PC-3 (cell line): ENCODE measurements around the gene SYNJ2.

Experiments used
- EZH2 ChIP-seq: fragments of 300-600 bp; sonication (generic); IDR thresholded peaks from one replicate; pipeline ENCODE4 v1.6.1; 2017; ENCODE audit warnings: antibody characterized with exemption, mild to moderate bottlenecking, low read length; ENCODE audit not compliant: unreplicated experiment
- TF ChIP-seq, protein P1 (sequence below): fragments of 300-600 bp; sonication (generic); conservative IDR thresholded peaks from 2 replicates; pipeline ENCODE4 v1.5.1; 2017; ENCODE audit warnings: antibody characterized with exemption, low read depth, mild to moderate bottlenecking, low read length

DNA sequence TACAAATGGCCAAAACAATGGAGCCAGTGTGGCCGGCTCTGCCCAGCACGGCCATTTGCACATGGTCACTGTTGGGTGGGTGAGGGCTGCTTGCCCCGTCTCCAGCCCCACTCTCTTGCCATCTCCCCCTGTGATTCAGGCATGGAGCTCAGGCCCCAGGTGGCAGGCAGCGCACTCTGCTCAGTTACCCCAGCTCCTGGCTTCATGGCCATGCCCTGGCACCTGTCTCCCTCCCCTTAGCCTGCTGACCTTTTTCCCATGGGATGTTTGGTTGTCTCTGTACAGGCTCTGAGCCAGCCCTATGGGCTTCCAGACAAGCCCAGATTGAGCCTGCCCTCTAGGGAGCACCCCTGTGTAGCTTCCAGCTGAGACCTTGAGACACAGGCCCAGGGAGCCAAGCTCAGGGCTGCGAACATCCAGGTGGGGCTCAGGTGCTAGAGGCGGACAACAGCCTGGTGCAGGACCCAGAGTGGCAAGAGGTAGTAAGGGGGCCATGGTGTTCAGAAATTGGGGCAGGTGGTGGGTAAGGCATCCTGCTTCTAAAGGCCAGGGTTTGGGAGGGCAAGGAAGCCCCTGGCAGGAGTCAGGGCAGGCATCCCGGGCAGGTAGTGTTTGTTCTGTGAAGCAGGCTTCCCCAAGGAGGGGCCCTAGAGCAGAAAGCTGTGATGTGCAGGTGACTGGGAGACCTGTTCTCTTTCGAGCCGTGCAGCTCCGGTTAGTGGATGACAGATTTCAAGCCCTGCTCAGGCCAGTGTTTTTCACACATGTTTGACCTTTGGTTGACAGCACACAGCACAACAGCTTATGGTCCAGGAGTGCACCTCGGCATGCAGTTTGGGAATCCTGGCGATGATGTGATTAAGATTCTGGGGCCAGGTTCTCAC, 17.7 kb downstream of the SYNJ2 start:
- TF ChIP-seq, protein P1, sequence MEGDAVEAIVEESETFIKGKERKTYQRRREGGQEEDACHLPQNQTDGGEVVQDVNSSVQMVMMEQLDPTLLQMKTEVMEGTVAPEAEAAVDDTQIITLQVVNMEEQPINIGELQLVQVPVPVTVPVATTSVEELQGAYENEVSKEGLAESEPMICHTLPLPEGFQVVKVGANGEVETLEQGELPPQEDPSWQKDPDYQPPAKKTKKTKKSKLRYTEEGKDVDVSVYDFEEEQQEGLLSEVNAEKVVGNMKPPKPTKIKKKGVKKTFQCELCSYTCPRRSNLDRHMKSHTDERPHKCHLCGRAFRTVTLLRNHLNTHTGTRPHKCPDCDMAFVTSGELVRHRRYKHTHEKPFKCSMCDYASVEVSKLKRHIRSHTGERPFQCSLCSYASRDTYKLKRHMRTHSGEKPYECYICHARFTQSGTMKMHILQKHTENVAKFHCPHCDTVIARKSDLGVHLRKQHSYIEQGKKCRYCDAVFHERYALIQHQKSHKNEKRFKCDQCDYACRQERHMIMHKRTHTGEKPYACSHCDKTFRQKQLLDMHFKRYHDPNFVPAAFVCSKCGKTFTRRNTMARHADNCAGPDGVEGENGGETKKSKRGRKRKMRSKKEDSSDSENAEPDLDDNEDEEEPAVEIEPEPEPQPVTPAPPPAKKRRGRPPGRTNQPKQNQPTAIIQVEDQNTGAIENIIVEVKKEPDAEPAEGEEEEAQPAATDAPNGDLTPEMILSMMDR, result no peak
- TF ChIP-seq EZH2, result no peak
